Stimulated activated CD4-positive, alpha-beta T cell treated with anti-CD3 and anti-CD28 coated beads, Interleukin-1b, Interleukin-23, amount 100 ng/mL, for 24 hours (primary cell): Measurements from ENCODE around the gene MT4.
A peak's percentile ranks its signal among the peaks of the same experiment; 100 is the strongest.

Source experiments
- DNase-seq, 4 experiments: peaks; one replicate each; pipeline ENCODE4 v3.0.0-alpha.2; 2020; ENCODE audit warnings: low read depth in 4 of 4, low spot score in 1 of 4

Gene MT4

GRCh38 chr16:56564793-56565477 lies at the start of gene MT4:
Gene MT4 (plus strand): TSS chr16:56565073. CDS start chr16:56565129, 56 bp downstream.
- DNase-seq = no peak

- DNase-seq = no peak
Measured at GRCh38 chr16:56515665-56516064, 49.2 kb upstream of the MT4 start.

DNA sequence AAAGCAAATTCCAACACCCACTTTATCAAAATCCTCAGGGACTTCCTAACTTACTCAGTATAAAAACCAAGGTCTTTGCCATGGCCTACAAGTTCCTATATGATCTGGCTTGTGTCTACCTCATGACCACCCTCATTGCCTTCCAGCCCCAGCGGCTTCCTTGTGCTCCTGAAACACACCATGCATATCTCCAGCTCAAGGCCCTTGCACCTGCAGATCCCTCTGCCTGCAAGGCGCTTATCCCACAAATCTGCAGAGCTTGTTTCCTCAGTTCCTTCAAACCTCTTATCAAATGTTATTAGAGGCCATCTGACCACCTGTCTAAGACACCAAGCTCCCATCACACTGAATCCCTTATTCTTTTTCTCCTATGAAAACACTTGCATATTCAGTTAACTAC lies 47.7 kb upstream of the MT4 start:
- no peak for DNase-seq

GRCh38 chr16:56518425-56518824 lies 46.4 kb upstream of the MT4 start:
- no peak for DNase-seq

GRCh38 chr16:56519459-56520250 lies 45.2 kb upstream of the MT4 start, which contains the start of gene BBS2:
Gene BBS2 (minus strand): TSS chr16:56520024. CDS start chr16:56519862, 162 bp downstream.
- peak; percentile 78 to 87 (median 84) for DNase-seq

- no peak for DNase-seq
Measured at GRCh38 chr16:56520251-56520577, 44.7 kb upstream of the MT4 start.

- no peak for DNase-seq
Measured at GRCh38 chr16:56525236-56525635, 39.6 kb upstream of the MT4 start.

- no peak for DNase-seq
Measured at GRCh38 chr16:56530872-56531271, 34.0 kb upstream of the MT4 start.

DNA sequence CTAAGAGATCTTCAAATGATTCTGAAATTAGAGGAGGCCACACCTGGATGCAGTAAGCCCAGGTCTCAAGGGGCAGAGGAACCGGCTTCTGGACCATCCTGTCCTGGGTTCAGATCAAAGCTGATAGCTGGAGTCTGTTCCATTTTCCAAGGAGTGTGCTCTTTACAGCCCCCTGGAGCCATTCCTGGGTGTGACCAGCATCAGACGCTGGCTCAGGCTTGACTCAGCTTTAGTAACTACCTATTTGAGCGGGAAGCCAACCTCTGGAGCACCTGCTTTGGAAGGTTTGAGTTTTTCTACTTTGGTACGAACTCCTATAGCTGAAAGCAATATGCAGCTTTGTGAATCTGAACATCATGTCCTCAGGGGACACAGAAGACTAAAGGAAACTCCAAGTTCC lies 32.2 kb upstream of the MT4 start:
- no peak for DNase-seq

DNA sequence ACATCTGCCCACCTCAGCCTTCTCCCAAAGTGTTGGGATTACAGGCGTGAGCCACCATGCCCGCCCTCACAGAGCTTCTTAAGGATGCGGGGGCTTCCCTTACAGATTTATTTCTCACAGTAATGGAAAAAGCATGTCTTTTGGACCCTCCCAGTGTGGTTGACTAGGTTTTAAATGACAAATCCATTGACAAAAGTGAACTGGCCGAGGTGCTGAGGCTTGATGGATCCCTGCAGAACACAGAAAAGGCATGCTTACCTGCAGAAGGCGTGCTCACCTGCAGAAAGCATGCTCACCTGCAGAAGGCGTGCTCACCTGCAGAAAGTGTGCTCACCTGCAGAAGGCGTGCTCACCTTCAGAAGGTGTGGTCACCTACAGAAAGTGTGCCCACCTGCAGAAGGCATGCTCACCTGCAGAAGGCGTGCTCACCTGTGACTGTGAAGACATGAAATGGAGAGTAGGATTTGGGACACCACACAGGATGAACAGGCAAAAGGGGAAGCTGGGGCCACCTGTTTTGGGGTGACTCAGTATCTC lies 30.0 kb upstream of the MT4 start:
- DNase-seq = no peak

- DNase-seq = no peak
Measured at GRCh38 chr16:56538331-56538730, 26.5 kb upstream of the MT4 start.

GRCh38 chr16:56539656-56540055 lies 25.2 kb upstream of the MT4 start:
- no peak for DNase-seq

DNA sequence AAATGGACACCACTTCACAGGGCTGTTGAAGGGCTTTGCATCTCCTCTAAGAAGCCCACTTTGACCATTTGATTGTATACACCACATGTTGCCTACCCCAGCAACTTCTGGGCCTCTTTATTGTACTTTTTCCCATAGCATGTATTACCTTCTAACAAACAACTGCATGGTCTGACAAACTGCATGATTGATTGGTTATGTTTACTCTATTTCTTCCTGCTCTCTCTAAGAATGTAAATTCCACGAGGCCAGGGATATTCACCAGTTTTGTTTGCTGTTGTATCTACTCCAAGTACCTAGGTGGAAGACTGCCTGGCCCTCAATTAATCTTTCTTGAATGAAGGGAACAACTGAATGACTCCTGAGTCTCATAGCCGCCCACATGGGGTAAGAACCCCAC lies 22.8 kb upstream of the MT4 start:
- DNase-seq = no peak

GRCh38 chr16:56547120-56547948 lies 17.5 kb upstream of the MT4 start:
- DNase-seq = no peak

DNA sequence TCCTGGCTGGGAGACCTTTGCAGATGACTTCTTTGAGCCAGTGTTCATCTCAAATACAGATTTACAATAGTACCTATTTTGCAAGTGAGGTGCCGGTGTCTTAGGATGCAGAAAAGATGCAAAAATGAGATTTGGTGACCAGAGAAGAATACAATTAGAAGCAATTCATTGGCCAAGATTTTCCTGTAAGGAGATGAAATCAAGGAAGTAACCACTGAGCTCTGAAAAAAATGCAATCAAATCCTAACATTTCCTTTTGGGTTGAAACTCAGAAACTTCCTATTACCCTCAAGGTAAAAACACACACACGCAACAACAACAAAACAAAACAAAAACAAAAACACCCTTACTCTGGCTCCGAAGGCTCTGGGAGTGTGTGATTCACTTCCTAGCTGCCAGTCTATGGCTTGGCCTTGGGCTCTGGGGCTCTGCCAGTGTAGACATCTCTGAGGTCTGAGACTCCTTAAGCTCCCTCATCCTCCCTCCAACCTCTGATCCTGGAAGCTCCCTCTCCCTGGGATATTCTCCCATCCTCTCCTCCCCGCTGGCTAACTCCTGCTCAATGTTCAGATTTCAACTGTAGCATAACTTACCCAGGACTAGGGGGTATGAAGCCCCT lies 16.8 kb upstream of the MT4 start:
- no peak for DNase-seq

GRCh38 chr16:56549161-56549560 lies 15.7 kb upstream of the MT4 start:
- no peak for DNase-seq

DNA sequence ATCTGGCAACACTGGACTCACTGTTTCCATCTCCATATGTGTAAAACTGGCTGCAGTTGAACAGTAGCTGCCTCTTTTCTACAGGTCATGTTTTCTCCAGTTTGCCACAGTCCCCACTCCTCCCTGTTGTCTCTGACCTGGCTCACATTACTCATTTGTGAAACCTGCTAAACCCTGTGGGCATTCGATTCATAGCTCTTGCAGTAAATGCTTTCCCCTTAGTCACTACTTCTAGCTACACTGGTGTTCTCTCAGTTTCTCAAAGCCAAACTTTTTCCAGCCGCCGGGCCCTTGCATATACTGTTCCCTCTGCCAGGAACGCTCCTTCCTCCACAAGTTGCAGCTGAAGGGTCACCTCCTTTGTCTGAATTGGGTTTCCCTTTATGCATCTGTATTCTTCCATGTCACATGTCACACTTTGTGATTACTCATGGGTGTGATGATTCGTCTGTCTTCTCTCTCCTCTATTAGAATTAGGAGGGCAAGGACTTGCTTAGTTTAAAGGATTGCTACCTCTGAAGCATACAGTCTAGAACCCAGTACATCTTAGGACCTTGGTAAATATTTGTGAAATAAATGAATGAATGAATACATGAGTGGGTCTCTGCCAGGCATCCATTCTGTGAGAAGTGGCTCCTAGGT lies 15.0 kb upstream of the MT4 start:
- peak in 1 of 4 experiments; percentile 0 for DNase-seq

- DNase-seq = no peak
Measured at GRCh38 chr16:56551796-56552738, 12.8 kb upstream of the MT4 start.

GRCh38 chr16:56554441-56554840 lies 10.4 kb upstream of the MT4 start:
- no peak for DNase-seq
